H1 (cell line): ENCODE data around the gene MAP6.

Experiments used
- CBX5 ChIP-seq: fragments of 300-800, 300-1000 bp; sonication (generic); IDR thresholded peaks from 2 replicates; pipeline ENCODE4 v1.7.1; 2016; ENCODE audit warnings: antibody characterized with exemption, low read length, low read depth
- EGR1 ChIP-seq: IDR thresholded peaks from 2 replicates; pipeline ENCODE4 v1.6.1; 2011; ENCODE audit warnings: low read depth, low read length, borderline replicate concordance
- EZH2 ChIP-seq: fragments of 200-600 bp; sonication (generic); IDR thresholded peaks from 2 replicates; pipeline ENCODE4 v1.7.1; 2012; ENCODE audit warnings: low read depth, mild to moderate bottlenecking, moderate library complexity, low read length, inconsistent platforms; ENCODE audit not compliant: severe bottlenecking
- NRF1 ChIP-seq: IDR thresholded peaks from 2 replicates; pipeline ENCODE4 v1.6.1; 2011; ENCODE audit warnings: mild to moderate bottlenecking, low read depth, low read length, improper control_type of control experiment
- RBBP5 ChIP-seq: IDR thresholded peaks from 2 replicates; pipeline ENCODE4 v1.7.1; 2012; ENCODE audit warnings: low read depth, mild to moderate bottlenecking, inconsistent platforms, low read length, moderate library complexity, borderline replicate concordance
- RFX5 ChIP-seq: IDR thresholded peaks from 2 replicates; pipeline ENCODE4 v1.6.1; 2011; ENCODE audit warnings: low read depth, low read length, improper control_type of control experiment, borderline replicate concordance
- SIN3A ChIP-seq, 2 experiments: IDR thresholded peaks in 1 of 2; conservative IDR thresholded peaks in 1 of 2; 2 replicates each; pipeline ENCODE4 v1.6.1; 2011 to 2012; ENCODE audit warnings: low read length in 2 of 2, improper control_type of control experiment in 1 of 2, low read depth in 1 of 2, mild to moderate bottlenecking in 1 of 2
- TF ChIP-seq, protein P1 (sequence below), 3 experiments: IDR thresholded peaks; 1 replicate in 2 of 3; 2 replicates in 1 of 3; pipeline versions ENCODE4 v1.5.1 to v1.6.1; 2011; ENCODE audit warnings: low read length in 3 of 3, mild to moderate bottlenecking in 3 of 3, inconsistent platforms in 2 of 3, low read depth in 1 of 3, moderate library complexity in 1 of 3; ENCODE audit not compliant: insufficient read depth in 1 of 3; ENCODE audit errors: control extremely low read depth in 1 of 3
- TF ChIP-seq, protein P2 (sequence below): IDR thresholded peaks from 2 replicates; pipeline ENCODE4 v1.6.1; 2012; ENCODE audit warnings: low read length, inconsistent platforms

- TF ChIP-seq EZH2 (no peak), CBX5 (no peak), RFX5 (no peak), EGR1 (no peak), NRF1 (no peak), SIN3A (conservative IDR thresholded peaks at IDR 0.05 in 1 of 2, IDR thresholded peaks at IDR 0.05 in 1 of 2; ENCODE audit: low read depth in 1 of 2, low read length in 2 of 2) (no peak), RBBP5 (no peak)
- TF ChIP-seq, protein P1, sequence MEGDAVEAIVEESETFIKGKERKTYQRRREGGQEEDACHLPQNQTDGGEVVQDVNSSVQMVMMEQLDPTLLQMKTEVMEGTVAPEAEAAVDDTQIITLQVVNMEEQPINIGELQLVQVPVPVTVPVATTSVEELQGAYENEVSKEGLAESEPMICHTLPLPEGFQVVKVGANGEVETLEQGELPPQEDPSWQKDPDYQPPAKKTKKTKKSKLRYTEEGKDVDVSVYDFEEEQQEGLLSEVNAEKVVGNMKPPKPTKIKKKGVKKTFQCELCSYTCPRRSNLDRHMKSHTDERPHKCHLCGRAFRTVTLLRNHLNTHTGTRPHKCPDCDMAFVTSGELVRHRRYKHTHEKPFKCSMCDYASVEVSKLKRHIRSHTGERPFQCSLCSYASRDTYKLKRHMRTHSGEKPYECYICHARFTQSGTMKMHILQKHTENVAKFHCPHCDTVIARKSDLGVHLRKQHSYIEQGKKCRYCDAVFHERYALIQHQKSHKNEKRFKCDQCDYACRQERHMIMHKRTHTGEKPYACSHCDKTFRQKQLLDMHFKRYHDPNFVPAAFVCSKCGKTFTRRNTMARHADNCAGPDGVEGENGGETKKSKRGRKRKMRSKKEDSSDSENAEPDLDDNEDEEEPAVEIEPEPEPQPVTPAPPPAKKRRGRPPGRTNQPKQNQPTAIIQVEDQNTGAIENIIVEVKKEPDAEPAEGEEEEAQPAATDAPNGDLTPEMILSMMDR (IDR thresholded peaks at IDR 0.05; ENCODE audit: control extremely low read depth in 1 of 3, insufficient read depth in 1 of 3, low read depth in 1 of 3, low read length in 3 of 3) = no peak
- TF ChIP-seq, protein P2, sequence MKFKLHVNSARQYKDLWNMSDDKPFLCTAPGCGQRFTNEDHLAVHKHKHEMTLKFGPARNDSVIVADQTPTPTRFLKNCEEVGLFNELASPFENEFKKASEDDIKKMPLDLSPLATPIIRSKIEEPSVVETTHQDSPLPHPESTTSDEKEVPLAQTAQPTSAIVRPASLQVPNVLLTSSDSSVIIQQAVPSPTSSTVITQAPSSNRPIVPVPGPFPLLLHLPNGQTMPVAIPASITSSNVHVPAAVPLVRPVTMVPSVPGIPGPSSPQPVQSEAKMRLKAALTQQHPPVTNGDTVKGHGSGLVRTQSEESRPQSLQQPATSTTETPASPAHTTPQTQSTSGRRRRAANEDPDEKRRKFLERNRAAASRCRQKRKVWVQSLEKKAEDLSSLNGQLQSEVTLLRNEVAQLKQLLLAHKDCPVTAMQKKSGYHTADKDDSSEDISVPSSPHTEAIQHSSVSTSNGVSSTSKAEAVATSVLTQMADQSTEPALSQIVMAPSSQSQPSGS = no peak
Observed at GRCh38 chr11:75627906-75628668, 40.8 kb downstream of the MAP6 start.
